Bronchial epithelial cell (primary cell): ENCODE measurements around the gene KLHDC2. TPM values are rescaled to one million over a fixed set of nuclear protein-coding genes. Genes with fewer than 3 reads are reported as not detected.
"Not testable (repeated sequence)": the region's sequence is repeated elsewhere in the genome, so short reads cannot be mapped to it uniquely, and the experiment has no call there.

Experiments used
- DNase-seq: peaks from one replicate; pipeline ENCODE4 v3.0.0-alpha.2; 2010; ENCODE audit warnings: low read depth
- FAIRE-seq: peaks from 2 replicates; lab custom pipeline; 2011; peaks lifted over from hg19 to GRCh38; lab: Jason Lieb, UNC
- H3K27me3 ChIP-seq: 2 replicates; pipeline ENCODE4 v1.5.1; 2011; ENCODE audit warnings: low read length; ENCODE audit not compliant: control insufficient read depth, insufficient read depth
- H3K36me3 ChIP-seq: 2 replicates; pipeline ENCODE4 v1.5.1; 2011; ENCODE audit warnings: low read length; ENCODE audit not compliant: control insufficient read depth, insufficient read depth
- H3K4me3 ChIP-seq: 2 replicates; pipeline ENCODE4 v1.5.1; 2011; ENCODE audit warnings: mild to moderate bottlenecking, low read depth, low read length, control low read depth
- CTCF ChIP-seq: IDR thresholded peaks from 2 replicates; pipeline ENCODE4 v1.5.1; 2011; ENCODE audit warnings: mild to moderate bottlenecking, moderate library complexity, low read length, control low read depth, inconsistent platforms; ENCODE audit not compliant: insufficient read depth, severe bottlenecking
- total RNA-seq: library from RNA; depleted of rRNA; stranded (reverse); fragments of >200 nt; gene quantifications from 2 replicates; pipeline ENCODE4 v1.2.1, GENCODE V29; 2014

Gene KLHDC2
- total RNA-seq, 1 donor from 2014 or later: 72.7 TPM

GRCh38 chr14:49774106-49774505, 6.2 kb downstream of the KLHDC2 start:
- no peak for FAIRE-seq
- TF ChIP-seq CTCF: no peak
- H3K36me3 ChIP-seq: peaks cover 3% of the 10 kb centered on the region

GRCh38 chr14:49778421-49778820, 10.5 kb downstream of the KLHDC2 start:
- FAIRE-seq (no peak), DNase-seq (no peak)
- no peak for TF ChIP-seq CTCF
- Histone ChIP-seq H3K4me3 (no peak overlapping the region), H3K36me3 (peaks cover 13% of the 10 kb centered on the region), H3K27me3 (no peaks in the 10 kb centered on the region)

More at GRCh38 chr14:49774106-49774505, 6.2 kb downstream of the KLHDC2 start:
- no peak for DNase-seq
- Histone ChIP-seq H3K27me3 (no peaks in the 10 kb centered on the region), H3K4me3 (no peak overlapping the region)

- H3K4me3 ChIP-seq, DNase-seq, FAIRE-seq, H3K27me3 ChIP-seq: not testable (repeated sequence)
- H3K36me3 ChIP-seq: peaks cover 17% of the 10 kb centered on the region
These were observed 13.1 kb downstream of the KLHDC2 start for GRCh38 chr14:49781040-49781439.

GRCh38 chr14:49783394-49784014, 15.6 kb downstream of the KLHDC2 start:
- TF ChIP-seq CTCF: no peak
- FAIRE-seq: no peak
- no peak for DNase-seq
- H3K4me3 ChIP-seq: no peak overlapping the region
- H3K36me3 ChIP-seq: peaks cover 23% of the 10 kb centered on the region
- H3K27me3 ChIP-seq: no peaks in the 10 kb centered on the region

GRCh38 chr14:49786315-49786714, 18.4 kb downstream of the KLHDC2 start:
- FAIRE-seq (no peak), DNase-seq (no peak)
- no peak for TF ChIP-seq CTCF
- no peaks in the 10 kb centered on the region for H3K27me3 ChIP-seq
- peaks cover 21% of the 10 kb centered on the region for H3K36me3 ChIP-seq
- H3K4me3 ChIP-seq: no peak overlapping the region

- DNase-seq (no peak), FAIRE-seq (no peak)
- no peak for TF ChIP-seq CTCF
- no peak overlapping the region for H3K4me3 ChIP-seq
- peaks cover 3% of the 10 kb centered on the region for H3K36me3 ChIP-seq
- no peaks in the 10 kb centered on the region for H3K27me3 ChIP-seq
These were observed 24.7 kb downstream of the KLHDC2 start for GRCh38 chr14:49792618-49793017.
